SK-N-SH (cell line): ENCODE data around the gene MYLK. TPM values are rescaled to one million over a fixed set of nuclear protein-coding genes. Genes with fewer than 3 reads are reported as not detected.
A peak's percentile ranks its signal among the peaks of the same experiment; 100 is the strongest.

ENCODE experiments used
- CTCF ChIA-PET: fragments of 300-600, 350-600 bp; formaldehyde crosslinking; extraction: SDS; loops from one replicate; lab custom pipeline; 2021; lab: Yijun Ruan, JAX
- POLR2A ChIA-PET: fragments of 350-600 bp; sonication (Branson Sonifier 250); formaldehyde crosslinking; extraction: SDS; loops from one replicate; lab custom pipeline; 2020; ENCODE audit warnings: antibody characterized with exemption, inconsistent platforms; lab: Yijun Ruan, JAX
- DNase-seq: peaks from one replicate; pipeline ENCODE4 v3.0.0; 2012
- H2AFZ ChIP-seq: fragments of 200-600 bp; sonication (generic); 2 replicates; pipeline ENCODE4 v1.8.1; 2016; ENCODE audit warnings: antibody characterized with exemption, mild to moderate bottlenecking, low read depth
- H3F3A ChIP-seq: fragments of 200-600 bp; sonication (generic); replicated peaks from 2 replicates; pipeline ENCODE3; 2016; ENCODE audit warnings: antibody characterized with exemption, mild to moderate bottlenecking; ENCODE audit not compliant: insufficient read depth
- H3K27ac ChIP-seq, 2 experiments: fragments of 200-500 bp in 1 of 2; fragments of 200-600 bp in 1 of 2; sonication (Bioruptor generic) in 1 of 2; sonication (generic), shearing (Covaris generic) in 1 of 2; 2 replicates each; pipeline versions ENCODE4 v1.5.1 to v1.6.1; 2014 to 2016; ENCODE audit warnings: low read depth in 2 of 2, inconsistent platforms in 1 of 2, low read length in 1 of 2, mild to moderate bottlenecking in 1 of 2, mixed read lengths in 1 of 2
- H3K27me3 ChIP-seq: fragments of 200-600 bp; sonication (generic), shearing (Covaris generic); 2 replicates; pipeline ENCODE4 v1.6.1; 2016; ENCODE audit warnings: mixed run types; ENCODE audit not compliant: insufficient read depth
- H3K36me3 ChIP-seq, 2 experiments: fragments of 200-500 bp in 1 of 2; fragments of 200-600 bp in 1 of 2; sonication (Bioruptor generic) in 1 of 2; sonication (generic) in 1 of 2; replicated peaks in 1 of 2; 2 replicates each; pipeline versions ENCODE3 to v1.5.1; 2014 to 2016; ENCODE audit warnings: low read length in 1 of 2, mild to moderate bottlenecking in 1 of 2; ENCODE audit not compliant: insufficient read depth in 2 of 2, control insufficient read depth in 1 of 2
- H3K4me1 ChIP-seq, 2 experiments: fragments of 200-500 bp in 1 of 2; fragments of 200-600 bp in 1 of 2; sonication (Bioruptor generic) in 1 of 2; sonication (generic), shearing (Covaris generic) in 1 of 2; 2 replicates each; pipeline versions ENCODE4 v1.5.1 to v1.6.1; 2014 to 2016; ENCODE audit warnings: low read depth in 1 of 2, low read length in 1 of 2, mixed run types in 1 of 2; ENCODE audit not compliant: insufficient read depth in 2 of 2, control insufficient read depth in 1 of 2
- H3K4me2 ChIP-seq: fragments of 200-600 bp; sonication (generic), shearing (Covaris generic); 2 replicates; pipeline ENCODE4 v1.6.1; 2017; ENCODE audit warnings: mixed run types
- H3K4me3 ChIP-seq, 2 experiments: fragments of 200-500 bp in 1 of 2; fragments of 200-600 bp in 1 of 2; sonication (Bioruptor generic) in 1 of 2; sonication (generic), shearing (Covaris generic) in 1 of 2; 2 replicates each; pipeline versions ENCODE4 v1.5.1 to v1.8.1; 2014 to 2016; ENCODE audit warnings: low read depth in 2 of 2, inconsistent platforms in 1 of 2, low read length in 1 of 2, mild to moderate bottlenecking in 1 of 2, mixed read lengths in 1 of 2, moderate library complexity in 1 of 2
- H3K79me2 ChIP-seq: fragments of 200-600 bp; sonication (generic); 2 replicates; pipeline ENCODE4 v1.8.1; 2017; ENCODE audit warnings: mild to moderate bottlenecking; ENCODE audit not compliant: insufficient read depth
- H3K9ac ChIP-seq: fragments of 200-600 bp; sonication (generic); 2 replicates; pipeline ENCODE4 v1.6.1; 2017; ENCODE audit warnings: mixed run types
- H3K9me2 ChIP-seq: fragments of 200-600 bp; sonication (generic); 2 replicates; pipeline ENCODE4 v1.6.1; 2017; ENCODE audit warnings: mixed run types
- H3K9me3 ChIP-seq: fragments of 200-600 bp; sonication (generic); 2 replicates; pipeline ENCODE4 v1.6.1; 2017; ENCODE audit warnings: mixed run types, mild to moderate bottlenecking, moderate library complexity
- H4K20me1 ChIP-seq: fragments of 200-600 bp; sonication (generic); 2 replicates; pipeline ENCODE4 v1.6.1; 2017; ENCODE audit warnings: mild to moderate bottlenecking, mixed run types; ENCODE audit not compliant: insufficient read depth
- CHD2 ChIP-seq: fragments of 150-350 bp; IDR thresholded peaks from 2 replicates; pipeline ENCODE4 v1.6.1; 2018; ENCODE audit warnings: low read length; ENCODE audit not compliant: partially characterized antibody
- ELF1 ChIP-seq: IDR thresholded peaks from 2 replicates; pipeline ENCODE4 v1.4.0; 2012
- EP300 ChIP-seq, 2 experiments: IDR thresholded peaks; 2 replicates each; pipeline versions ENCODE4 v1.4.0 to v1.6.1; 2012; ENCODE audit warnings: borderline replicate concordance in 1 of 2, low read depth in 1 of 2, low read length in 1 of 2
- FOSL2 ChIP-seq: IDR thresholded peaks from 2 replicates; pipeline ENCODE4 v1.4.0; 2012; ENCODE audit warnings: low read depth, mild to moderate bottlenecking, moderate library complexity, borderline replicate concordance
- FOXJ3 ChIP-seq: sonication (generic); formaldehyde crosslinking; IDR thresholded peaks from 2 replicates; pipeline ENCODE4 v1.5.1; 2020; ENCODE audit warnings: mild to moderate bottlenecking, missing genetic modification reagents
- FOXM1 ChIP-seq: IDR thresholded peaks from 2 replicates; pipeline ENCODE4 v1.4.0; 2012; ENCODE audit warnings: low read depth, mild to moderate bottlenecking
- GABPA ChIP-seq: IDR thresholded peaks from 2 replicates; pipeline ENCODE4 v1.4.0; 2012; ENCODE audit warnings: low read depth, mild to moderate bottlenecking
- GATA2 ChIP-seq: sonication (generic); formaldehyde crosslinking; IDR thresholded peaks from 2 replicates; pipeline ENCODE4 v1.5.0; 2020; ENCODE audit warnings: mild to moderate bottlenecking, missing genetic modification reagents
- IRF3 ChIP-seq: fragments of 150-350 bp; IDR thresholded peaks from 2 replicates; pipeline ENCODE4 v1.6.1; 2016; ENCODE audit warnings: mild to moderate bottlenecking, low read depth, low read length
- JUND ChIP-seq: IDR thresholded peaks from 2 replicates; pipeline ENCODE4 v1.4.0; 2012
- MAX ChIP-seq: IDR thresholded peaks from 2 replicates; pipeline ENCODE4 v1.4.0; 2012; ENCODE audit warnings: low read depth
- MEF2A ChIP-seq: IDR thresholded peaks from 2 replicates; pipeline ENCODE4 v1.4.0; 2012; ENCODE audit warnings: low read depth, borderline replicate concordance
- NFIC ChIP-seq: IDR thresholded peaks from 2 replicates; pipeline ENCODE4 v1.4.0; 2012; ENCODE audit warnings: borderline replicate concordance
- PBX3 ChIP-seq: IDR thresholded peaks from 2 replicates; pipeline ENCODE4; 2012
- RFX5 ChIP-seq: IDR thresholded peaks from 2 replicates; pipeline ENCODE4 v1.6.1; 2012; ENCODE audit warnings: mild to moderate bottlenecking, improper control_type of control experiment, low read length
- YY1 ChIP-seq: IDR thresholded peaks from 2 replicates; pipeline ENCODE4 v1.4.0; 2012; ENCODE audit warnings: low read depth, mild to moderate bottlenecking
- ZBTB33 ChIP-seq: IDR thresholded peaks from 2 replicates; pipeline ENCODE4 v1.4.0; 2012; ENCODE audit warnings: low read depth, borderline replicate concordance
- WGBS: methylation state at CpG from one replicate; pipeline ENCODE4 v1.1.6; 2017; ENCODE audit warnings: low lambda C conversion rate; 5-methylcytosine and 5-hydroxymethylcytosine counted together
- polyA plus RNA-seq, 3 experiments: library from polyadenylated mRNA; depleted of rRNA; stranded (reverse); fragments of >200 nt; gene quantifications; 2 replicates each; pipeline ENCODE4 v1.2.3, GENCODE V29; 2012

MYLK gene
- polyA plus RNA-seq, 1 of the 3 experiments (the other 2 are of a cell fraction) = 272 TPM

- Histone ChIP-seq H3K27ac (peak overlapping the region; percentile 45 to 74), H3K4me2 (peak overlapping the region; percentile 10; the same call in 1 of the 2 replicates)
- CTCF ChIA-PET = interaction anchor here (0.7 to 1.8 kb wide), 4 partner anchors 12 to 105 kb away, joined by 3 to 6 read pairs (median 5); no protein-coding TSS in a partner anchor
These were observed 126.7 kb downstream of the MYLK start for GRCh38 chr3:123757281-123757940.

GRCh38 chr3:123755501-123755900 lies 128.6 kb downstream of the MYLK start:
- TF ChIP-seq ELF1 = no peak
- peak; percentile 54; the same call in 1 of the 2 replicates for TF ChIP-seq NFIC
- peak; percentile 23; the same call in 1 of the 2 replicates for TF ChIP-seq JUND
- TF ChIP-seq MEF2A = no peak
- no peak for TF ChIP-seq YY1
- no peak for TF ChIP-seq ZBTB33
- POLR2A ChIA-PET = no interaction called here
- H2AFZ ChIP-seq = no peak overlapping the region
- H3K9me3 ChIP-seq = no peaks in the 10 kb centered on the region
- DNase-seq = no peak
- no peak overlapping the region for H3K9ac ChIP-seq
- H3K4me1 ChIP-seq = peaks cover 34 to 68% of the 10 kb centered on the region in 2 experiments
- H3K79me2 ChIP-seq = peaks cover 63% of the 10 kb centered on the region
- WGBS = 74% methylated on average over 2 of the region's 2 CpGs
- H3K27ac ChIP-seq = peak overlapping the region; percentile 16 to 58; a peak in 2 of 4 replicates
- no peaks in the 10 kb centered on the region for H3K9me2 ChIP-seq
- CTCF ChIA-PET = interaction anchor here (0.9 kb wide), 1 partner anchor 32 kb away, joined by 3 read pairs; no protein-coding TSS in a partner anchor
- peaks cover 20 to 25% of the 10 kb centered on the region in 2 experiments for H3K36me3 ChIP-seq
- no peaks in the 10 kb centered on the region for H4K20me1 ChIP-seq
- H3K27me3 ChIP-seq = no peaks in the 10 kb centered on the region
- peak overlapping the region; percentile 15; the same call in 1 of the 2 replicates for H3K4me2 ChIP-seq
- H3F3A ChIP-seq = peaks cover 40% of the 10 kb centered on the region
- no peak overlapping the region for H3K4me3 ChIP-seq

More at GRCh38 chr3:123757281-123757940, 126.7 kb downstream of the MYLK start:
- no peak for TF ChIP-seq FOXJ3 (CRISPR knock-in tag)
- no peak for TF ChIP-seq MEF2A
- TF ChIP-seq CHD2 = no peak
- TF ChIP-seq JUND = no peak
- no peak for TF ChIP-seq PBX3
- TF ChIP-seq ELF1 = no peak
- no peak for TF ChIP-seq FOXM1
- no peak for TF ChIP-seq MAX
- no peak for TF ChIP-seq EP300 (IDR thresholded peaks at IDR 0.05; ENCODE audit: borderline replicate concordance in 1 of 2, low read depth in 1 of 2, low read length in 1 of 2)
- no peak for TF ChIP-seq GATA2 (CRISPR knock-in tag)
- TF ChIP-seq RFX5 = no peak
- TF ChIP-seq GABPA = no peak
- no peak for TF ChIP-seq FOSL2
- no peak for TF ChIP-seq IRF3
- WGBS = 92% methylated on average over 5 of the region's 5 CpGs
- H3K4me3 ChIP-seq = no peak overlapping the region
- no peaks in the 10 kb centered on the region for H3K9me3 ChIP-seq
- peaks cover 34 to 57% of the 10 kb centered on the region in 2 experiments for H3K4me1 ChIP-seq
- no peak for DNase-seq
- H3F3A ChIP-seq = peaks cover 34% of the 10 kb centered on the region
- POLR2A ChIA-PET = no interaction called here
- H3K27me3 ChIP-seq = no peaks in the 10 kb centered on the region
- peaks cover 64% of the 10 kb centered on the region for H3K79me2 ChIP-seq
- no peak overlapping the region for H2AFZ ChIP-seq
- no peaks in the 10 kb centered on the region for H4K20me1 ChIP-seq
- H3K9ac ChIP-seq = peak overlapping the region; percentile 24; the same call in 1 of the 2 replicates
- no peaks in the 10 kb centered on the region for H3K9me2 ChIP-seq
- peaks cover 8 to 24% of the 10 kb centered on the region in 2 experiments for H3K36me3 ChIP-seq
